H1 (cell line): ENCODE data around the gene VWF. TPM values are rescaled to one million over a fixed set of nuclear protein-coding genes. Genes with fewer than 3 reads are reported as not detected.

Experiments used
- CTCF ChIA-PET: fragments of 300-600 bp; sonication (Branson Sonifier 250); formaldehyde crosslinking; loops from one replicate; lab custom pipeline; 2021; ENCODE audit not compliant: partially characterized antibody; lab: Charles Lee
- POLR2A ChIA-PET: fragments of 300-600 bp; sonication (Branson Sonifier 250); formaldehyde crosslinking; loops from one replicate; lab custom pipeline; 2021; ENCODE audit warnings: inconsistent platforms; ENCODE audit not compliant: partially characterized antibody; lab: Charles Lee
- DNase-seq, 2 experiments: peaks; one replicate each; pipeline versions ENCODE4 v3.0.0 to v3.0.0-alpha.2; 2010 to 2022; ENCODE audit warnings: low spot score in 2 of 2, low read depth in 1 of 2, mixed read lengths in 1 of 2
- FAIRE-seq: peaks from 2 replicates; lab custom pipeline; 2011; peaks lifted over from hg19 to GRCh38; lab: Jason Lieb, UNC
- H2AFZ ChIP-seq: 2 replicates; pipeline ENCODE4 v1.8.1; 2012; ENCODE audit warnings: low read length, inconsistent platforms
- H2AK5ac ChIP-seq: 2 replicates; pipeline ENCODE4 v1.6.1; 2013; ENCODE audit warnings: low read depth, low read length
- H2BK120ac ChIP-seq: replicated peaks from 2 replicates; pipeline ENCODE3; 2013; ENCODE audit warnings: low read depth, low read length, inconsistent platforms
- H2BK12ac ChIP-seq: 2 replicates; pipeline ENCODE4 v1.6.1; 2013; ENCODE audit warnings: low read depth, low read length
- H2BK15ac ChIP-seq: 2 replicates; pipeline ENCODE4 v1.6.1; 2013; ENCODE audit warnings: low read length
- H2BK20ac ChIP-seq: 2 replicates; pipeline ENCODE4 v1.6.1; 2013; ENCODE audit warnings: low read length
- H2BK5ac ChIP-seq: 2 replicates; pipeline ENCODE4 v1.6.1; 2013; ENCODE audit warnings: low read depth, low read length
- H3K14ac ChIP-seq: 2 replicates; pipeline ENCODE4 v1.6.1; 2013; ENCODE audit warnings: inconsistent platforms; ENCODE audit not compliant: insufficient read length
- H3K18ac ChIP-seq: 2 replicates; pipeline ENCODE4 v1.6.1; 2013; ENCODE audit warnings: low read length; ENCODE audit errors: extremely low read depth
- H3K23ac ChIP-seq: 2 replicates; pipeline ENCODE4 v1.6.1; 2013; ENCODE audit warnings: inconsistent platforms; ENCODE audit not compliant: insufficient read length
- H3K23me2 ChIP-seq: 2 replicates; pipeline ENCODE4 v1.6.1; 2013; ENCODE audit warnings: low read depth, low read length
- H3K27ac ChIP-seq: 2 replicates; pipeline ENCODE4 v1.6.1; 2011; ENCODE audit warnings: low read depth, low read length, inconsistent platforms
- H3K27me3 ChIP-seq, 4 experiments: replicated peaks in 1 of 4; 1 replicate in 1 of 4; 2 replicates in 3 of 4; pipeline versions ENCODE4 v1.6.1 to v1.8.1; 2011 to 2013; ENCODE audit warnings: low read length in 3 of 4, mild to moderate bottlenecking in 3 of 4, inconsistent platforms in 2 of 4, mixed read lengths in 2 of 4, moderate library complexity in 1 of 4; ENCODE audit not compliant: control insufficient read depth in 3 of 4, insufficient read depth in 3 of 4; ENCODE audit errors: extremely low read depth in 1 of 4
- H3K36me3 ChIP-seq, 4 experiments: 2 replicates each; pipeline versions ENCODE4 v1.6.1 to v1.8.1; 2011 to 2013; ENCODE audit warnings: mild to moderate bottlenecking in 4 of 4, low read length in 3 of 4, moderate library complexity in 2 of 4, control low read depth in 1 of 4, inconsistent platforms in 1 of 4; ENCODE audit not compliant: insufficient read depth in 4 of 4, control insufficient read depth in 2 of 4
- H3K4ac ChIP-seq: replicated peaks from 2 replicates; pipeline ENCODE3; 2013; ENCODE audit warnings: low read length, low read depth, mixed read lengths, inconsistent platforms; ENCODE audit not compliant: insufficient read length
- H3K4me1 ChIP-seq, 4 experiments: replicated peaks in 1 of 4; 1 replicate in 1 of 4; 2 replicates in 3 of 4; pipeline versions ENCODE4 v1.6.1 to v1.8.1; 2011 to 2013; ENCODE audit warnings: low read length in 3 of 4, inconsistent platforms in 2 of 4, mixed read lengths in 1 of 4; ENCODE audit not compliant: insufficient read depth in 4 of 4, control insufficient read depth in 3 of 4
- H3K4me2 ChIP-seq, 2 experiments: 2 replicates each; pipeline versions ENCODE4 v1.6.1 to v1.8.1; 2011 to 2013; ENCODE audit warnings: low read depth in 2 of 2, low read length in 2 of 2, control low read depth in 1 of 2, inconsistent platforms in 1 of 2, mild to moderate bottlenecking in 1 of 2; ENCODE audit not compliant: insufficient read depth in 1 of 2
- H3K4me3 ChIP-seq, 4 experiments: fragments of 200-600, 300-600 bp in 1 of 4; sonication (generic), shearing (Covaris generic), sonication (Bioruptor Twin) in 1 of 4; 2 replicates each; pipeline versions ENCODE4 v1.5.1 to v1.8.1; 2011 to 2016; ENCODE audit warnings: low read length in 4 of 4, low read depth in 3 of 4, control low read depth in 2 of 4, inconsistent platforms in 2 of 4, mild to moderate bottlenecking in 2 of 4, mixed read lengths in 1 of 4, moderate library complexity in 1 of 4; ENCODE audit not compliant: insufficient read depth in 2 of 4; ENCODE audit errors: extremely low read depth in 1 of 4
- H3K56ac ChIP-seq: replicated peaks from 2 replicates; pipeline ENCODE3; 2013; ENCODE audit warnings: low read depth, mild to moderate bottlenecking, mixed read lengths, low read length, inconsistent platforms; ENCODE audit not compliant: insufficient read length
- H3K79me1 ChIP-seq: 2 replicates; pipeline ENCODE4 v1.6.1; 2013; ENCODE audit warnings: low read depth, low read length, control low read depth
- H3K79me2 ChIP-seq, 2 experiments: 2 replicates each; pipeline versions ENCODE4 v1.6.1 to v1.8.1; 2012 to 2013; ENCODE audit warnings: low read length in 2 of 2, mild to moderate bottlenecking in 2 of 2, inconsistent platforms in 1 of 2; ENCODE audit not compliant: insufficient read depth in 2 of 2, control insufficient read depth in 1 of 2
- H3K9ac ChIP-seq, 4 experiments: replicated peaks in 1 of 4; 1 replicate in 1 of 4; 2 replicates in 3 of 4; pipeline versions ENCODE4 v1.6.1 to v1.8.1; 2011 to 2013; ENCODE audit warnings: low read depth in 3 of 4, low read length in 3 of 4, control low read depth in 2 of 4, mild to moderate bottlenecking in 2 of 4, moderate library complexity in 2 of 4, inconsistent platforms in 1 of 4; ENCODE audit errors: extremely low read depth in 1 of 4
- H3K9me3 ChIP-seq, 2 experiments: 2 replicates each; pipeline versions ENCODE4 v1.6.1 to v1.8.1; 2012 to 2013; ENCODE audit warnings: mild to moderate bottlenecking in 2 of 2, moderate library complexity in 2 of 2, control low read depth in 1 of 2, inconsistent platforms in 1 of 2, low read depth in 1 of 2, low read length in 1 of 2, mixed read lengths in 1 of 2; ENCODE audit not compliant: insufficient read depth in 2 of 2
- H4K20me1 ChIP-seq, 2 experiments: replicated peaks in 1 of 2; 2 replicates each; pipeline versions ENCODE3 to v1.8.1; 2011 to 2013; ENCODE audit warnings: inconsistent platforms in 2 of 2, low read length in 2 of 2, mild to moderate bottlenecking in 1 of 2; ENCODE audit not compliant: insufficient read depth in 2 of 2, control insufficient read depth in 1 of 2
- H4K5ac ChIP-seq: 2 replicates; pipeline ENCODE4 v1.6.1; 2013; ENCODE audit warnings: low read length, low read depth, mixed read lengths, inconsistent platforms; ENCODE audit not compliant: insufficient read length
- H4K8ac ChIP-seq: 2 replicates; pipeline ENCODE4 v1.8.0; 2013; ENCODE audit warnings: mild to moderate bottlenecking, moderate library complexity, low read length, inconsistent platforms; ENCODE audit not compliant: insufficient read depth; ENCODE audit errors: extremely low read depth
- H4K91ac ChIP-seq: replicated peaks from 2 replicates; pipeline ENCODE3; 2013; ENCODE audit warnings: low read length, mixed read lengths, inconsistent platforms; ENCODE audit not compliant: insufficient read length
- CHD2 ChIP-seq: IDR thresholded peaks from 2 replicates; pipeline ENCODE4 v1.6.1; 2012; ENCODE audit warnings: low read length, improper control_type of control experiment
- GABPA ChIP-seq: IDR thresholded peaks from 2 replicates; pipeline ENCODE4 v1.6.1; 2011; ENCODE audit warnings: mild to moderate bottlenecking, low read length, moderate library complexity, borderline replicate concordance; ENCODE audit not compliant: insufficient read depth
- POLR2A ChIP-seq, 2 experiments: IDR thresholded peaks; 1 replicate in 1 of 2; 2 replicates in 1 of 2; pipeline ENCODE4 v1.6.1; 2011; ENCODE audit warnings: low read depth in 2 of 2, low read length in 2 of 2, mild to moderate bottlenecking in 2 of 2; ENCODE audit errors: control extremely low read depth in 1 of 2
- RAD21 ChIP-seq, 2 experiments: IDR thresholded peaks in 1 of 2; conservative IDR thresholded peaks in 1 of 2; 2 replicates each; pipeline ENCODE4 v1.6.1; 2011; ENCODE audit warnings: low read depth in 2 of 2, low read length in 2 of 2, improper control_type of control experiment in 1 of 2, inconsistent platforms in 1 of 2, mild to moderate bottlenecking in 1 of 2, moderate library complexity in 1 of 2
- RFX5 ChIP-seq: IDR thresholded peaks from 2 replicates; pipeline ENCODE4 v1.6.1; 2011; ENCODE audit warnings: low read depth, low read length, improper control_type of control experiment, borderline replicate concordance
- SAP30 ChIP-seq: fragments of 300-600 bp; sonication (generic); IDR thresholded peaks from 2 replicates; pipeline ENCODE4 v1.7.1; 2012; ENCODE audit warnings: low read length, moderate library complexity, mild to moderate bottlenecking, inconsistent platforms; ENCODE audit not compliant: insufficient read depth, insufficient replicate concordance
- SIX5 ChIP-seq: IDR thresholded peaks from 2 replicates; pipeline ENCODE4 v1.6.1; 2011; ENCODE audit warnings: mild to moderate bottlenecking, low read depth, low read length
- TAF7 ChIP-seq: optimal IDR thresholded peaks from 2 replicates; pipeline ENCODE3; 2011; ENCODE audit warnings: low read depth, mild to moderate bottlenecking, inconsistent platforms, low read length, moderate library complexity, borderline replicate concordance
- TBP ChIP-seq: IDR thresholded peaks from 2 replicates; pipeline ENCODE4 v1.6.1; 2011; ENCODE audit warnings: low read depth, low read length, improper control_type of control experiment
- WGBS, 2 experiments: shearing (Covaris generic) in 1 of 2; methylation state at CpG; one replicate each; pipeline versions ENCODE4 v1.1.6 to v1.1.7; 2013 to 2015; ENCODE audit warnings: low lambda C conversion rate in 2 of 2, mixed read lengths in 2 of 2, inconsistent platforms in 1 of 2, low coverage in 1 of 2, missing lambda C conversion rate in 1 of 2; ENCODE audit not compliant: insufficient replicate concordance in 2 of 2, insufficient coverage in 1 of 2, insufficient read length in 1 of 2; ENCODE audit errors: extremely low coverage in 1 of 2, missing lambda C conversion rate in 1 of 2; 5-methylcytosine and 5-hydroxymethylcytosine counted together
- polyA plus RNA-seq, 7 experiments: library from polyadenylated mRNA; depleted of rRNA in 3 of 7; stranded (reverse) in 5 of 7; unstranded in 2 of 7; fragments of >200 nt in 5 of 7; fragments of 200-250 nt in 2 of 7; gene quantifications; 1 replicate in 5 of 7; 2 replicates in 1 of 7; 4 replicates in 1 of 7; pipeline versions ENCODE4 v1.2.1 to v1.2.3, GENCODE V29; 2011 to 2013; ENCODE audit warnings: missing spikeins in 2 of 7, mixed read lengths in 2 of 7
- total RNA-seq: library from RNA; stranded (reverse); fragmentation: NEBNext Ultra II Directional; extraction: Animal tissue kit (Norgen Biotek cat#: 25700); gene quantifications from 2 replicates; pipeline ENCODE4 v1.2.1, GENCODE V29; 2021

Gene VWF
- total and polyA plus RNA-seq, 2 of the 8 experiments (the other 6 are each of a cell fraction or from before 2014, with no cell fraction given) = 0.39 to 0.60 TPM

DNA sequence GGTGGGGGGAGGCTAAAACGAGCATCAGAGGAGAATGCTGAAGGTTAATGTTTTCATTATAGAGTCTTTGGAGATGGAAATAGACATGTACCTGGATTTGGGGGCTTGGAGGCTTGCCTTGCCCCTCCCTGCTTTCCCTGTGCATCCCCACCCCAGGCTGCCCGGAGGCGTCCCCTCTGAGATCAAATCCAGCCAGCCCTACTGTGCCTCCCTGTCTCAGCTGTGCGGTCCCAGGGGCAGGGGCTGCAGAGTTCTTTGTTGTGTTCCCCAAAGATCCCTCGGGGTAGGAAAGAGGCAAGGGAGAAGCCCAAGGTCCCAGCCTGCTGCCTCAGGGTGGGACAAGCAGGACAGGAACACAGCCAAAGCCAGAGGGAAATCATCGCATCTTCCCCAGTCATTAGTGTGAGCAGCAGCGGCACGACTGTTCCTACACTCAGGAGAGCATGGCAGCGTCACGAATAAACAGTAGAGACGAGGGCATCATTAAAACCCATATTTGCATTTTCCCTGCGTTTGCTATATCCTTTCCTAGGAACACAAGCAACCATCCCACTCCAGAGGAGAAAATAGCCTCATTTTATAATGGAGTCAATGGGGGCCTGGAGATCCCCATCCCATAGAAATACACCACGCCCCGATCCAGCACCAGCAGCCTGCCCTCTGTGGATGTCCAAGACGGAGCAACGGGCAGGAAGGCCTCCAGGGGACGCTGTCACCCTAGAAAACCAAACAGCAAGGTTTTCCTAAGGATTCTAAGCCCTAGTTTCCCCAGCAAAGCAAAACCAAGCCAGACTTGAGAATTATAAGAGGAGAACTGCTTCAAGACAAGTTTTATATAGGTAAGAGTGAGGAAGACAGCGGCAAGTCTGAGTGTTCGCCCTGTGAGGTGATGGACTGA is 211.8 kb downstream of the VWF start:
- no peak overlapping the region for H2BK5ac ChIP-seq
- no peaks in the 10 kb centered on the region for H3K79me2 ChIP-seq
- H3K23me2 ChIP-seq = no peaks in the 10 kb centered on the region
- H2BK20ac ChIP-seq = no peak overlapping the region
- no peaks in the 10 kb centered on the region for H4K20me1 ChIP-seq
- H2AFZ ChIP-seq = no peak overlapping the region
- no peaks in the 10 kb centered on the region for H3K9me3 ChIP-seq
- H3K4me3 ChIP-seq = no peak overlapping the region
- peaks cover 0 to 2% (median 0%) of the 10 kb centered on the region in 4 experiments; a peak in 1 of 7 replicates for H3K4me1 ChIP-seq
- H3K27ac ChIP-seq = no peak overlapping the region
- no peak overlapping the region for H2BK15ac ChIP-seq
- H2BK12ac ChIP-seq = no peak overlapping the region
- H3K56ac ChIP-seq = no peak overlapping the region
- H3K79me1 ChIP-seq = no peaks in the 10 kb centered on the region
- no peak overlapping the region for H3K9ac ChIP-seq
- no peaks in the 10 kb centered on the region for H3K36me3 ChIP-seq
- H3K18ac ChIP-seq = no peak overlapping the region
- WGBS, 2 experiments = 67% methylated on average over 19 of the region's 19 CpGs; no CpG with 5 or more reads in 1 of the 2 experiments
- no peak overlapping the region for H2AK5ac ChIP-seq
- H4K8ac ChIP-seq = no peak overlapping the region
- H3K23ac ChIP-seq = no peak overlapping the region
- no peak overlapping the region for H3K4me2 ChIP-seq
- CTCF ChIA-PET = interaction anchor here (0.8 to 4.4 kb wide), 14 partner anchors 8 to 367 kb away, joined by 3 to 44 read pairs (median 4); no protein-coding TSS in a partner anchor
- POLR2A ChIA-PET = no interaction called here
- FAIRE-seq (peak; percentile 78), DNase-seq (peak; percentile 51 to 88)
- no peak overlapping the region for H4K91ac ChIP-seq
- H2BK120ac ChIP-seq = no peak overlapping the region
- no peak overlapping the region for H3K4ac ChIP-seq
- H3K27me3 ChIP-seq = no peaks in the 10 kb centered on the region
- no peak overlapping the region for H4K5ac ChIP-seq
- H3K14ac ChIP-seq = no peak overlapping the region
- TF ChIP-seq TBP = no peak
- TF ChIP-seq TAF7 = no peak
- TF ChIP-seq GABPA = peak; percentile 27; the same call in 1 of the 2 replicates
- TF ChIP-seq RAD21 (IDR thresholded peaks at IDR 0.05 in 1 of 2, conservative IDR thresholded peaks at IDR 0.05 in 1 of 2; ENCODE audit: low read depth in 2 of 2, low read length in 2 of 2) = peak; percentile 97
- no peak for TF ChIP-seq POLR2A (IDR thresholded peaks at IDR 0.05; ENCODE audit: control extremely low read depth in 1 of 2, low read depth in 2 of 2, low read length in 2 of 2)
- TF ChIP-seq SAP30 = no peak
- no peak for TF ChIP-seq CHD2
- no peak for TF ChIP-seq RFX5
- TF ChIP-seq SIX5 = no peak
